Body of pancreas (tissue), 4 donors: Measurements from ENCODE around the gene CD46.

Experiments
- POLR2A ChIP-seq, 3 donors: fragments of 450-650 bp; IDR thresholded peaks; one replicate each; pipeline ENCODE4 v1.6.1; 2016; ENCODE audit warnings: antibody characterized with exemption in 3 of 3, mild to moderate bottlenecking in 2 of 3
- TF ChIP-seq, protein P1 (sequence below), 7 experiments: fragments of 450-650 bp in 4 of 7; fragments of 200-600 bp in 3 of 7; sonication (generic) in 3 of 7; IDR thresholded peaks; one replicate each; pipeline ENCODE4 v1.5.1; 2016 to 2019; ENCODE audit warnings: antibody characterized with exemption in 7 of 7

DNA sequence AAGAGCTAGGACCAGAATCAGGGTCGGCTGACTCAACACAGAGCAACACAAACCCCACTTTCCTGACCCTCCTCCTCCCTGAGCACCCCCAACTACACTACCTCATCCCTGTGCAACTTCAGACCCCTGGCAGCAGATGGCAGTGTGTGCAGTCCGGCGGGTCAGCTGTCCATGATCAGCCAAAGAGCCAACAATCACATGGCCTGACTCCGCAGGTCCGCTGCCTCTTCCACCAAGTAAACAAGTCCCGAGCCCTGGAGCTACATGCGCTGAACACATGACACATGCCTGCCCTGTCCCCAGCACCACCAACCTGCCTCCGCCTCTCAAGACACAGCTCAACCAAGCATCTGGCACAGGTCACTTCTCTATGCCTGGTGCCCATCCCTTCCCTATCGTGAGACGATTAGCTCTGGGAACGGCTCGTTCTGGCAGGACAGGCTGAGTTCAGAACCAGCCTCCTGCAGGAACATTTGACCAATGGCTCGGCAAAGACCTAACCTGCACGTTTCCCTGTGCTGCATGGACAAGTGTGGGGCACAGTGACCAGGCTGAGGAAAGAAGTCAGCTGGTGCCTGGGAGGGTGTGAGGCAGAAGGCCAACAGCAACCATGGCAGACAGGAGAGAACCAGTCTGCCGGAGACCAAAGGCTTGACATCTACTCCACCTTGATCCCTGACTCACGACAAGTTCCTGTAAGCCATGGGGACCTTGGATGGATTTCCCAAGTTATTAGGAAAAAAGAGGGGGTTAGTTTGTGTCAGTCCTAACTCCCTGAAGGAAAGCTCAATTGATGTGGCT lies 60.3 kb downstream of the CD46 start:
- TF ChIP-seq, protein P1, sequence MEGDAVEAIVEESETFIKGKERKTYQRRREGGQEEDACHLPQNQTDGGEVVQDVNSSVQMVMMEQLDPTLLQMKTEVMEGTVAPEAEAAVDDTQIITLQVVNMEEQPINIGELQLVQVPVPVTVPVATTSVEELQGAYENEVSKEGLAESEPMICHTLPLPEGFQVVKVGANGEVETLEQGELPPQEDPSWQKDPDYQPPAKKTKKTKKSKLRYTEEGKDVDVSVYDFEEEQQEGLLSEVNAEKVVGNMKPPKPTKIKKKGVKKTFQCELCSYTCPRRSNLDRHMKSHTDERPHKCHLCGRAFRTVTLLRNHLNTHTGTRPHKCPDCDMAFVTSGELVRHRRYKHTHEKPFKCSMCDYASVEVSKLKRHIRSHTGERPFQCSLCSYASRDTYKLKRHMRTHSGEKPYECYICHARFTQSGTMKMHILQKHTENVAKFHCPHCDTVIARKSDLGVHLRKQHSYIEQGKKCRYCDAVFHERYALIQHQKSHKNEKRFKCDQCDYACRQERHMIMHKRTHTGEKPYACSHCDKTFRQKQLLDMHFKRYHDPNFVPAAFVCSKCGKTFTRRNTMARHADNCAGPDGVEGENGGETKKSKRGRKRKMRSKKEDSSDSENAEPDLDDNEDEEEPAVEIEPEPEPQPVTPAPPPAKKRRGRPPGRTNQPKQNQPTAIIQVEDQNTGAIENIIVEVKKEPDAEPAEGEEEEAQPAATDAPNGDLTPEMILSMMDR (IDR thresholded peaks at IDR 0.05): peak in 5 of 7 experiments; percentile 33 to 70 (median 67)
- peak in 1 of 3 donors; percentile 23 for TF ChIP-seq POLR2A (IDR thresholded peaks at IDR 0.05)
